Measurements from ENCODE around the gene COG5. TPM values are rescaled to one million over a fixed set of nuclear protein-coding genes. Genes with fewer than 3 reads are reported as not detected.

Gene COG5
- total RNA-seq, 1 experiment from 2014 or later, result 20.2 TPM

- peaks cover 0 to 11% (median 0%) of the 10 kb centered on the region in 3 experiments; a peak in 3 of 7 replicates for H3K36me3 Mint-ChIP-seq (ENCODE audit: insufficient read depth in 1 of 3, low read depth in 3 of 3)
- no peak overlapping the region for H3K9ac ChIP-seq (ENCODE audit: extremely low read depth, insufficient read length, low read length)
- H3K4me1 Mint-ChIP-seq, result no peaks in the 10 kb centered on the region
- H2AFZ ChIP-seq (ENCODE audit: low read length), result no peak overlapping the region
- no peak overlapping the region; the same call in 1 of the 2 replicates for H2BK15ac ChIP-seq (ENCODE audit: low read depth, low read length)
- no peak overlapping the region for H3T11ph ChIP-seq (ENCODE audit: low read length)
- H3K27me3 Mint-ChIP-seq (ENCODE audit: low read depth), result no peaks in the 10 kb centered on the region
- H3K18ac ChIP-seq (ENCODE audit: insufficient read length, low read depth, low read length), result no peak overlapping the region
- no peaks in the 10 kb centered on the region for H3K9me3 ChIP-seq (ENCODE audit: control insufficient read depth, low read depth, low read length)
- no peaks in the 10 kb centered on the region for H4K20me1 ChIP-seq (ENCODE audit: control insufficient read depth, insufficient read depth, insufficient read length)
- no peaks in the 10 kb centered on the region for H3K23me2 ChIP-seq (ENCODE audit: insufficient read length, low read depth, low read length, poor library complexity, severe bottlenecking)
- TF ChIP-seq CTCF (conservative IDR thresholded peaks at IDR 0.05), result no peak
- no peak overlapping the region for H2AK5ac ChIP-seq (ENCODE audit: insufficient read length, low read length)
- no peak for DNase-seq
- no peak overlapping the region for H3K56ac ChIP-seq (ENCODE audit: insufficient read length, low read depth, low read length)
- H3K14ac ChIP-seq (ENCODE audit: insufficient read depth, low read length), result no peak overlapping the region
- no peak overlapping the region for H4K5ac ChIP-seq (ENCODE audit: insufficient read length, low read depth, low read length)
- no peak overlapping the region for H4K8ac ChIP-seq (replicated peaks; ENCODE audit: insufficient read length, low read depth, low read length)
- no peak overlapping the region for H3K4ac ChIP-seq (ENCODE audit: low read depth, low read length)
- H3K79me2 ChIP-seq (ENCODE audit: insufficient read depth, low read length), result no peaks in the 10 kb centered on the region
- H3K4me3 Mint-ChIP-seq, result no peak overlapping the region; a peak in 1 of 5 replicates
- H2BK20ac ChIP-seq (ENCODE audit: low read depth, low read length, poor library complexity, severe bottlenecking), result no peak overlapping the region
- H3K79me1 ChIP-seq (ENCODE audit: insufficient read depth, low read depth, low read length, poor library complexity, severe bottlenecking), result no peaks in the 10 kb centered on the region
- no CpG with 5 or more reads among the region's 3 CpGs for WGBS (ENCODE audit: extremely low coverage, insufficient read length, low lambda C conversion rate)
- H2BK5ac ChIP-seq (ENCODE audit: insufficient read length, low read length), result no peak overlapping the region
- H3K23ac ChIP-seq (ENCODE audit: insufficient read length, low read depth, low read length), result no peak overlapping the region
- no peak overlapping the region for H3K27ac ChIP-seq (ENCODE audit: insufficient read length, low read depth, low read length)
- no peaks in the 10 kb centered on the region for H3K9me3 Mint-ChIP-seq
- no peak overlapping the region for H4K91ac ChIP-seq (ENCODE audit: insufficient read length, low read depth, low read length)
- no peak overlapping the region for H3K27ac Mint-ChIP-seq
- no peaks in the 10 kb centered on the region for H3K4me1 ChIP-seq (ENCODE audit: insufficient read depth, low read length)
- H2BK120ac ChIP-seq (ENCODE audit: low read depth, low read length, poor library complexity, severe bottlenecking), result no peak overlapping the region
- H3K27me3 ChIP-seq (ENCODE audit: insufficient read depth, low read length), result no peaks in the 10 kb centered on the region
- no peak overlapping the region for H2BK12ac ChIP-seq (ENCODE audit: insufficient read length, low read depth, low read length)
- H3K4me2 ChIP-seq (ENCODE audit: insufficient read depth, insufficient read length, low read length), result no peak overlapping the region
These were observed 293.9 kb downstream of the COG5 start for GRCh38 chr7:107269790-107270189.

Measured in H9 (cell line).